Keratinocyte (primary cell): Measurements from ENCODE around the gene GNB1L.

Experiments
- CTCF ChIP-seq, 3 experiments: IDR thresholded peaks in 1 of 3; conservative IDR thresholded peaks in 1 of 3; optimal IDR thresholded peaks in 1 of 3; 2 replicates in 2 of 3; 3 replicates in 1 of 3; pipeline versions ENCODE3 to v1.5.1; 2011; ENCODE audit warnings: low read length in 3 of 3, mild to moderate bottlenecking in 3 of 3, moderate library complexity in 2 of 3, control low read depth in 1 of 3, inconsistent platforms in 1 of 3; ENCODE audit not compliant: insufficient read depth in 2 of 3; ENCODE audit errors: extremely low read depth in 1 of 3
- EZH2 ChIP-seq: IDR thresholded peaks from one replicate; pipeline ENCODE4 v1.6.1; 2012; ENCODE audit warnings: inconsistent platforms, mild to moderate bottlenecking, low read length, moderate library complexity

GRCh38 chr22:19870153-19871022 is 15.7 kb upstream of the GNB1L start:
- no peak for TF ChIP-seq CTCF (optimal IDR thresholded peaks at IDR 0.05 in 1 of 3, IDR thresholded peaks at IDR 0.05 in 1 of 3, conservative IDR thresholded peaks at IDR 0.05 in 1 of 3; ENCODE audit: extremely low read depth in 1 of 3, insufficient read depth in 2 of 3, low read length in 3 of 3)
- no peak for TF ChIP-seq EZH2
